ENCODE measurements around the gene OTOL1.

DNA sequence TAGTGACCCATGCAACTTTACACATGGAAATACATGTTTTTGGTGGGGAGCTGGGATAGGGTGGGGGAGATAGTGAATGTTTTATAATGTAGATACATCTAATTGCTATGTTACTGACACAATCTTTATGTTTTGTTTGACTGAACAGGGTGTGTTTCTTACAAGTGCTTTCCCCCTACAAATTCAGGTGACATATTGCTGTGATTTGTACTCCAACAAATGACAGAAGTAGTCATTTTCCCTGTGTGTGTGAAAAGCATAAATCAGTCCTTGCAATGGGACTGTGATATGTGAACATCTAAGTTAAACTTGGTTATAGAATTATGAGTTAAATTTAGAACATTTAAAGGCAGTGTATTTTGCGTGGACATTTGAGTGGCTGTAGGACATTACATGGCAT lies 27.3 kb downstream of the OTOL1 start:
- TF ChIP-seq EZH2phosphoT487 (IDR thresholded peaks at IDR 0.05; ENCODE audit: insufficient read depth, low read depth) (no peak), EZH2 (IDR thresholded peaks at IDR 0.05; ENCODE audit: insufficient read depth, poor library complexity, severe bottlenecking) (no peak)

Data from GM23248 (cell line).